ENCODE results near the gene STX17.
"Not testable (repeated sequence)": the region's sequence is repeated elsewhere in the genome, so short reads cannot be mapped to it uniquely, and the experiment has no call there.

DNA sequence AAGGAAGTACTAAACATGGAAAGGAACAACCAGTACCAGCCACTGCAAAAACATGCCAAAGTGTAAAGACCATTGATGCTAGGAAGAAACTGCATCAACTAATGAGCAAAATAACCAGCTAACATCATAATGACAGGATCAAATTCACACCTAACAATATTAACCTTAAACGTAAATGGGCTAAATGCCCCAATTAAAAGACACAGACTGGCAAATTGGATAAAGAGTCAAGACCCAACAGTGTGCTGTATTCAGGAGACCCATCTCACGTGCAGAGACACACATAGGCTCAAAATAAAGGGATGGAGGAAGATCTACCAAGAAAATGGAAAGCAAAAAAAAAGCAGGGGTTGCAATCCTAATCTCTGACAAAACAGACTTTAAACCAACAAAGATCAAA, 84.1 kb downstream of the STX17 start:
- TF ChIP-seq EZH2phosphoT487 (IDR thresholded peaks at IDR 0.05; ENCODE audit: insufficient read depth, low read depth); EZH2 (IDR thresholded peaks at IDR 0.05; ENCODE audit: insufficient read depth, poor library complexity, severe bottlenecking): not testable (repeated sequence)
